Choroid plexus epithelial cell (primary cell): ENCODE results near the gene ABLIM3.
A peak's percentile ranks its signal among the peaks of the same experiment; 100 is the strongest.

Experiments
- DNase-seq: peaks from one replicate; pipeline ENCODE4 v3.0.0-alpha.2; 2010; ENCODE audit warnings: low read depth
- H3K4me3 ChIP-seq: 2 replicates; pipeline ENCODE4 v1.5.1; 2011; ENCODE audit warnings: low read depth, mild to moderate bottlenecking, control low read depth, low read length, moderate library complexity
- CTCF ChIP-seq: conservative IDR thresholded peaks from 2 replicates; pipeline ENCODE4 v1.5.1; 2011; ENCODE audit warnings: low read depth, mild to moderate bottlenecking, control low read depth, inconsistent platforms, low read length, moderate library complexity

The ABLIM3 gene

GRCh38 chr5:149251546-149251945 lies 110.3 kb downstream of the ABLIM3 start:
- no peak overlapping the region for H3K4me3 ChIP-seq
- DNase-seq: no peak

GRCh38 chr5:149254506-149254905 lies 113.2 kb downstream of the ABLIM3 start:
- no peak overlapping the region for H3K4me3 ChIP-seq
- no peak for TF ChIP-seq CTCF
- peak; percentile 48 for DNase-seq

More at GRCh38 chr5:149251546-149251945, 110.3 kb downstream of the ABLIM3 start:
- no peak for TF ChIP-seq CTCF

GRCh38 chr5:149256451-149256850 lies 115.2 kb downstream of the ABLIM3 start:
- no peak overlapping the region for H3K4me3 ChIP-seq
- DNase-seq: peak; percentile 48
- TF ChIP-seq CTCF: no peak

GRCh38 chr5:149257131-149257530 lies 115.8 kb downstream of the ABLIM3 start:
- TF ChIP-seq CTCF: no peak
- no peak for DNase-seq
- H3K4me3 ChIP-seq: no peak overlapping the region

GRCh38 chr5:149257889-149258705 lies 116.8 kb downstream of the ABLIM3 start:
- H3K4me3 ChIP-seq: no peak overlapping the region
- no peak for TF ChIP-seq CTCF
- DNase-seq: peak; percentile 51

- DNase-seq: no peak
- no peak for TF ChIP-seq CTCF
These were observed 119.5 kb downstream of the ABLIM3 start for GRCh38 chr5:149260761-149261160.

GRCh38 chr5:149261246-149261645 lies 120.0 kb downstream of the ABLIM3 start:
- no peak for DNase-seq
- TF ChIP-seq CTCF: no peak
- H3K4me3 ChIP-seq: no peak overlapping the region

More at GRCh38 chr5:149260761-149261160, 119.5 kb downstream of the ABLIM3 start:
- H3K4me3 ChIP-seq: no peak overlapping the region
